ENCODE results near the gene PIGN.

GRCh38 chr18:62186774-62187542, at the start of gene PIGN, which contains the start of gene RELCH:
- TF ChIP-seq EZH2 (IDR thresholded peaks at IDR 0.05; ENCODE audit: borderline replicate concordance, low read depth, low read length, severe bottlenecking) (no peak), POLR2AphosphoS5 (IDR thresholded peaks at IDR 0.05; ENCODE audit: insufficient read depth, low read depth, low read length) (peak; percentile 61)

Data from endothelial cell of umbilical vein (primary cell).